ENCODE measurements around the gene PBX4. TPM values are rescaled to one million over a fixed set of nuclear protein-coding genes. Genes with fewer than 3 reads are reported as not detected.
A peak's percentile ranks its signal among the peaks of the same experiment; 100 is the strongest.

Gene PBX4
- total RNA-seq, 4 donors from 2014 or later, result 3.7 to 11.8 (median 8.1) TPM

- Histone ChIP-seq H3K36me3 (peaks cover 0 to 9% (median 0%) of the 10 kb centered on the region in 3 donors), H3K9me3 (peaks cover 0 to 5% (median 0%) of the 10 kb centered on the region in 4 donors), H3K27ac (no peak within 1 kb of the TSS), H3K4me1 (peaks cover 0 to 39% (median 22%) of the 10 kb centered on the region in 4 donors), H3K4me3 (peak within 1 kb of the TSS in 2 of 4 donors; percentile 23 to 44), H3K27me3 (peaks cover 2 to 62% of the 10 kb centered on the region in 2 donors)
- TF ChIP-seq POLR2A (IDR thresholded peaks at IDR 0.05) (no peak), CTCF (IDR thresholded peaks at IDR 0.05) (no peak), EP300 (IDR thresholded peaks at IDR 0.05) (no peak)
- 5 to 6% methylated on average over 15 to 29 of the region's 56 CpGs for whole genome bisulfite sequencing, 2 donors
- no peak for DNase-seq (ENCODE audit: low spot score in 2 of 2)
These were observed 80.3 kb downstream of the PBX4 start, which contains the start of gene CILP2 for GRCh38 chr19:19538061-19538784. CILP2 (plus strand) TSS chr19:19538265; CDS start chr19:19538350, 85 bp downstream.

GRCh38 chr19:19537075-19538048 is 81.1 kb downstream of the PBX4 start:
- DNase-seq (ENCODE audit: low spot score in 2 of 2), result no peak
- no peak for TF ChIP-seq CTCF (IDR thresholded peaks at IDR 0.05)
- TF ChIP-seq POLR2A (IDR thresholded peaks at IDR 0.05), result no peak
- H3K4me3 ChIP-seq, result peak overlapping the region in 1 of 4 donors; percentile 23
- peaks cover 0 to 43% (median 25%) of the 10 kb centered on the region in 4 donors for H3K4me1 ChIP-seq
- H3K36me3 ChIP-seq, result peaks cover 0 to 9% (median 0%) of the 10 kb centered on the region in 3 donors
- peaks cover 0 to 5% (median 0%) of the 10 kb centered on the region in 4 donors for H3K9me3 ChIP-seq
- H3K27me3 ChIP-seq, result peaks cover 2 to 53% of the 10 kb centered on the region in 2 donors
- no peak overlapping the region for H3K27ac ChIP-seq
- 42 to 59% methylated on average over 15 to 51 of the region's 59 CpGs for WGBS, 2 donors

- TF ChIP-seq POLR2A (IDR thresholded peaks at IDR 0.05) (no peak), EP300 (IDR thresholded peaks at IDR 0.05) (no peak), CTCF (IDR thresholded peaks at IDR 0.05) (no peak)
- Histone ChIP-seq H3K9me3 (peaks cover 0 to 5% (median 0%) of the 10 kb centered on the region in 4 donors), H3K4me3 (no peak overlapping the region), H3K36me3 (peaks cover 0 to 9% (median 0%) of the 10 kb centered on the region in 3 donors), H3K27me3 (peaks cover 2 to 35% of the 10 kb centered on the region in 2 donors), H3K4me1 (peaks cover 0 to 41% (median 20%) of the 10 kb centered on the region in 4 donors), H3K27ac (no peak overlapping the region)
- 83 to 84% methylated on average over 20 to 25 of the region's 34 CpGs for WGBS, 2 donors
- DNase-seq (ENCODE audit: low spot score in 2 of 2), result no peak
These were observed 82.9 kb downstream of the PBX4 start for GRCh38 chr19:19535311-19536191.

GRCh38 chr19:19534556-19535265 is 83.8 kb downstream of the PBX4 start:
- DNase-seq (ENCODE audit: low spot score in 2 of 2), result no peak
- peaks cover 0 to 27% of the 10 kb centered on the region in 2 donors for H3K27me3 ChIP-seq
- H3K9me3 ChIP-seq, result no peaks in the 10 kb centered on the region
- no peak overlapping the region for H3K4me3 ChIP-seq
- TF ChIP-seq CTCF (IDR thresholded peaks at IDR 0.05) (no peak), EP300 (IDR thresholded peaks at IDR 0.05) (no peak), POLR2A (IDR thresholded peaks at IDR 0.05) (no peak)
- H3K36me3 ChIP-seq, result peaks cover 0 to 9% (median 0%) of the 10 kb centered on the region in 3 donors
- peaks cover 0 to 39% (median 17%) of the 10 kb centered on the region in 4 donors for H3K4me1 ChIP-seq
- 76 to 79% methylated on average over 27 of the region's 27 CpGs for WGBS, 2 donors
- H3K27ac ChIP-seq, result no peak overlapping the region

Measured in tibial nerve (tissue), 4 donors.